Heart left ventricle (tissue), 13 donors: ENCODE measurements around the gene TEX13D.

Source experiments
- CTCF ChIP-seq, 12 donors: fragments of 200-600 bp; sonication (generic) in 4 of 12; IDR thresholded peaks; one replicate each; pipeline versions ENCODE4 v1.5.0 to v1.8.0; 2018 to 2022; ENCODE audit warnings: antibody characterized with exemption in 12 of 12, mild to moderate bottlenecking in 5 of 12
- POLR2A ChIP-seq, 2 donors: fragments of 450-650 bp; IDR thresholded peaks; one replicate each; pipeline ENCODE4 v1.6.1; 2017; ENCODE audit warnings: antibody characterized with exemption in 2 of 2, mild to moderate bottlenecking in 2 of 2, moderate library complexity in 2 of 2
- donor health status: ischemic (EF 13 %, LVEDD 7.1; RV severe dilation, severe dysfunction).
- donor health status: DM: no; HTN: yes; CAD: no.
- donor health status: DM: no; HTN: no; CAD: no.
- donor health status: ischemic (EF 25% LVEDD 6.9; RV normal size, moderate dysfunction).
- donor health status: ischemic (EF 25% LVEDD 5.7; RV mildly dilated, moderate dysfunction).
- donor health status: ischemic (EF 35%, LVEDD 5.7; RV mildly dilated, moderate dysfunction).
- donor health status: nonischemic (EF 11% LVEDD 7.7; RV severe dilation, severe dysfunction).
- donor health status: DM: yes; HTN: yes; CAD: no.
- donor health status: PGD.
- donor health status: ischemic (EF 29% LVEDD 5.4; RV normal size, mild dysfunction).
- donor health status: nonischemic (EF 23%, LVEDD 6.1; RV moderate dilation, normal function).

DNA sequence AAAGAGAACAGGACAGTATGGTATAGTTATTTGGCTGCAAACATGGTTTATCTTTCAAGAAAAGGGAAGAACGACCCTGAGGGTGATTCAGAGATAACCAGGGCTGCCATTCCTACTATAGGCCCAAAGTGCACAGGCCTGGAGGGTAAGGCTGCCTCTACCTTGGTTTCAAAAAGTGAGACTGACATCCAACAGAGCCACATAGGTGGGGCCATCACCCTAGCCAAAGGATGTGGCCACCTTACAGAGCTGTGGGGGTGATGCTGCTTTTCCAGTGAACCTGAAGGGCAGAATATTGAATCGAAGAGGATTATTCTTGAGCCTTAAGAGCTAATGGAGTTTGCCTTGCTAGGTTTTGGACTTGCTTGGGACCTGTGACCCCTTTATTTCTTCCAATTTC is 29.6 kb downstream of the TEX13D start:
- no peak for TF ChIP-seq CTCF (IDR thresholded peaks at IDR 0.05)
- TF ChIP-seq POLR2A (IDR thresholded peaks at IDR 0.05): no peak
